Heart right ventricle (tissue), 16 donors: ENCODE results near the gene CLMN. TPM values are rescaled to one million over a fixed set of nuclear protein-coding genes. Genes with fewer than 3 reads are reported as not detected.

ENCODE experiments used
- ATAC-seq, 8 donors: fragments of 200-7000 bp; cut with Tn5 transposase; one replicate each; pipeline ENCODE4 v1.9.1; 2020; ENCODE audit warnings: mild to moderate bottlenecking in 8 of 8, moderate library complexity in 8 of 8, moderate number of reproducible peaks in 1 of 8
- DNase-seq, 2 donors: peaks; one replicate each; pipeline ENCODE4 v3.0.0-alpha.2; 2020
- H3K27ac ChIP-seq, 10 donors: fragments of 200-600 bp; sonication (generic) in 2 of 10; one replicate each; pipeline versions ENCODE4 v1.5.0 to v1.8.0; 2020 to 2022; ENCODE audit warnings: mild to moderate bottlenecking in 3 of 10
- H3K27me3 ChIP-seq, 7 donors: fragments of 200-600 bp; one replicate each; pipeline ENCODE4 v1.8.0; 2021 to 2022; ENCODE audit warnings: mild to moderate bottlenecking in 2 of 7
- H3K36me3 ChIP-seq, 9 donors: fragments of 200-600 bp; sonication (generic) in 1 of 9; one replicate each; pipeline versions ENCODE4 v1.5.0 to v1.8.0; 2020 to 2022; ENCODE audit warnings: mild to moderate bottlenecking in 2 of 9
- H3K4me1 ChIP-seq, 9 donors: fragments of 200-600 bp; sonication (generic) in 1 of 9; one replicate each; pipeline versions ENCODE4 v1.5.0 to v1.8.0; 2020 to 2022; ENCODE audit warnings: mild to moderate bottlenecking in 4 of 9
- H3K4me3 ChIP-seq, 10 donors: fragments of 200-600 bp; sonication (generic) in 2 of 10; one replicate each; pipeline versions ENCODE4 v1.5.0 to v1.8.0; 2020 to 2022; ENCODE audit warnings: mild to moderate bottlenecking in 7 of 10, moderate library complexity in 2 of 10
- H3K9me3 ChIP-seq, 11 donors: fragments of 200-600 bp in 10 of 11; sonication (generic) in 2 of 11; one replicate each; pipeline versions ENCODE4 v1.5.0 to v1.8.0; 2013 to 2022; ENCODE audit warnings: mild to moderate bottlenecking in 2 of 11, control low read depth in 1 of 11, moderate library complexity in 1 of 11
- WGBS, 2 donors: extraction: QIAGEN DNeasy Blood & Tissue Kit; methylation state at CpG; one replicate each; pipeline ENCODE4 v1.1.7; 2013; ENCODE audit warnings: inconsistent platforms in 1 of 2; 5-methylcytosine and 5-hydroxymethylcytosine counted together
- intact Hi-C, 10 donors: fragments of 100-400 bp; cut with DNase I; formaldehyde crosslinking; loops; one replicate each; pipeline versions ENCODE4 v1.11.1 to v1.14.2; 2022
- polyA plus RNA-seq, 2 donors: library from polyadenylated mRNA; stranded (reverse); fragments of 200-250 nt; gene quantifications; one replicate each; pipeline ENCODE4 v1.2.3, GENCODE V29; 2013
- total RNA-seq, 10 donors: library from RNA; stranded (reverse); fragmentation: NEBNext Ultra II Directional in 3 of 10; extraction: Animal tissue kit (Norgen Biotek cat#: 25700) in 3 of 10; gene quantifications; one replicate each; pipeline versions ENCODE4 v1.2.1 to v1.2.4, GENCODE V29; 2021 to 2023
- TF ChIP-seq, protein P1 (sequence below), 9 donors: fragments of 200-600 bp; sonication (generic) in 2 of 9; IDR thresholded peaks; one replicate each; pipeline versions ENCODE4 v1.5.0 to v1.8.0; 2021 to 2022; ENCODE audit warnings: antibody characterized with exemption in 9 of 9, mild to moderate bottlenecking in 5 of 9, moderate library complexity in 1 of 9
- donor health status: Arrhythmogenic right ventricular cardiomyopathy.
- donor health status: ischemic (EF 13 %, LVEDD 7.1; RV severe dilation, severe dysfunction).
- donor health status: healthy with polysubstance abuse.
- donor health status: DM: no; HTN: yes; CAD: no.
- donor health status: DM: no; HTN: no; CAD: no.
- donor health status: ischemic (EF 25% LVEDD 6.9; RV normal size, moderate dysfunction).
- donor health status: ischemic (EF 25% LVEDD 5.7; RV mildly dilated, moderate dysfunction).
- donor health status: healthy.
- donor health status: DM: yes; HTN: yes; CAD: no.
- donor health status: Ischemic cardiomyopathy.
- donor health status: ischemic (EF 35%, LVEDD 5.7; RV mildly dilated, moderate dysfunction).
- donor health status: nonischemic (EF 11% LVEDD 7.7; RV severe dilation, severe dysfunction).
- donor health status: DM: yes; HTN: yes; CAD: no.
- donor health status: PGD.
- donor health status: ischemic (EF 29% LVEDD 5.4; RV normal size, mild dysfunction).
- donor health status: nonischemic (EF 23%, LVEDD 6.1; RV moderate dilation, normal function).

CLMN gene
- total and polyA plus RNA-seq, 12 donors = 2.6 to 14.5 (median 5.9) TPM

DNA sequence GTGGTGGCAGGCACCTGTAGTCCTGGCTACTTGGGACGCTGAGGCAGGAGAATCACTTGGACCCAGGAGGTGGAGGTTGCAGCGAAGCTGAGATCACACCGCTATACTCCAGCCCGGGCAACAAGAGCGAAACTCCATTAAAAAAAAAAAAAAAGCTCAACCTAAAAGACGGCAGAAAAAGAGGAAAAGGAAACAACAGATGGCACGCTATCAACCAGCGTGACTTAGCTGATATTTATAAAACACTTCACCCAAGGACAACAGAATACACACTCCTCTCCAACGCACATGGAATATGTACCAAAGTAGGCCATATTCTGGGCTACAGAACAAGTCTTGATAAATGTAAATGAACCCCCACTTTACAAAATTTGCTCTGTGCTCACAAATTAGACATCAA, 34.0 kb upstream of the CLMN start:
- Histone ChIP-seq H3K9me3 (peaks cover 0 to 19% (median 9%) of the 10 kb centered on the region in 11 donors), H3K4me1 (no peaks in the 10 kb centered on the region), H3K36me3 (no peaks in the 10 kb centered on the region), H3K27me3 (peaks cover 0 to 6% (median 0%) of the 10 kb centered on the region in 7 donors), H3K27ac (no peak overlapping the region), H3K4me3 (no peak overlapping the region)
- WGBS, 2 donors = 82 to 90% methylated on average over 9 of the region's 9 CpGs
- TF ChIP-seq, protein P1, sequence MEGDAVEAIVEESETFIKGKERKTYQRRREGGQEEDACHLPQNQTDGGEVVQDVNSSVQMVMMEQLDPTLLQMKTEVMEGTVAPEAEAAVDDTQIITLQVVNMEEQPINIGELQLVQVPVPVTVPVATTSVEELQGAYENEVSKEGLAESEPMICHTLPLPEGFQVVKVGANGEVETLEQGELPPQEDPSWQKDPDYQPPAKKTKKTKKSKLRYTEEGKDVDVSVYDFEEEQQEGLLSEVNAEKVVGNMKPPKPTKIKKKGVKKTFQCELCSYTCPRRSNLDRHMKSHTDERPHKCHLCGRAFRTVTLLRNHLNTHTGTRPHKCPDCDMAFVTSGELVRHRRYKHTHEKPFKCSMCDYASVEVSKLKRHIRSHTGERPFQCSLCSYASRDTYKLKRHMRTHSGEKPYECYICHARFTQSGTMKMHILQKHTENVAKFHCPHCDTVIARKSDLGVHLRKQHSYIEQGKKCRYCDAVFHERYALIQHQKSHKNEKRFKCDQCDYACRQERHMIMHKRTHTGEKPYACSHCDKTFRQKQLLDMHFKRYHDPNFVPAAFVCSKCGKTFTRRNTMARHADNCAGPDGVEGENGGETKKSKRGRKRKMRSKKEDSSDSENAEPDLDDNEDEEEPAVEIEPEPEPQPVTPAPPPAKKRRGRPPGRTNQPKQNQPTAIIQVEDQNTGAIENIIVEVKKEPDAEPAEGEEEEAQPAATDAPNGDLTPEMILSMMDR (IDR thresholded peaks at IDR 0.05) = no peak
- intact Hi-C loops = no loop called here
- DNase-seq = no peak
- ATAC-seq = no peak

- 95 to 96% methylated on average over 1 of the region's 1 CpG for WGBS, 2 donors
- Histone ChIP-seq H3K27me3 (peaks cover 0 to 9% (median 0%) of the 10 kb centered on the region in 7 donors), H3K27ac (no peak overlapping the region), H3K4me1 (no peaks in the 10 kb centered on the region), H3K4me3 (no peak overlapping the region), H3K9me3 (peaks cover 0 to 19% (median 9%) of the 10 kb centered on the region in 11 donors), H3K36me3 (no peaks in the 10 kb centered on the region)
- TF ChIP-seq, protein P1 (IDR thresholded peaks at IDR 0.05) = no peak
- DNase-seq (no peak), ATAC-seq (no peak)
- intact Hi-C loops = no loop called here
These were observed 33.3 kb upstream of the CLMN start for GRCh38 chr14:95353007-95353406.

DNA sequence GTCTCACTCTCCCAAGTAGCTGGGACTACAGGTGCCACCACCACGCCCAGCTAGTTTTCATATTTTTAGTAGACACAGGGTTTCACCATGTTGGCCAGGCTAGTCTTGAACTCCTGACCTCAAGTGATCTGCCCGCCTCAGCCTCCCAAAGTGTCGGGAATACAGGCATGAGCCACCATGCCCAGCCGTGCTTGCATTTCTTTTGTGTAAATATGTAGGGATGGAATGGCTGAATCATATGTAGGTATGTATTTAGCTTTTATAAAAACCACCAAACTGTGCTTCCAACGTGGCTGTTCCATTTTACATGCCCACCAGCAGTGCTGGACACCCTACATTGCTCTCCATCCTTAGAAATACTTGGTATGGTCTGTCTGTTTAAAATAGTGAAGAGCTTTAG, 32.8 kb upstream of the CLMN start:
- WGBS, 2 donors = 80 to 86% methylated on average over 5 of the region's 5 CpGs
- TF ChIP-seq, protein P1 (IDR thresholded peaks at IDR 0.05) = no peak
- intact Hi-C loops = no loop called here

GRCh38 chr14:95349241-95349640, 29.5 kb upstream of the CLMN start:
- intact Hi-C loops = no loop called here
- Histone ChIP-seq H3K4me3 (no peak overlapping the region), H3K27ac (no peak overlapping the region), H3K4me1 (no peaks in the 10 kb centered on the region), H3K27me3 (peaks cover 0 to 9% (median 0%) of the 10 kb centered on the region in 7 donors), H3K9me3 (peaks cover 0 to 9% (median 4%) of the 10 kb centered on the region in 11 donors), H3K36me3 (no peaks in the 10 kb centered on the region)
- DNase-seq = no peak
- ATAC-seq = no peak
- WGBS, 2 donors = 90 to 93% methylated on average over 6 of the region's 6 CpGs
- TF ChIP-seq, protein P1 (IDR thresholded peaks at IDR 0.05) = no peak

More for the DNA sequence above, 32.8 kb upstream of the CLMN start:
- Histone ChIP-seq H3K27ac (no peak overlapping the region), H3K27me3 (peaks cover 0 to 9% (median 0%) of the 10 kb centered on the region in 7 donors), H3K36me3 (no peaks in the 10 kb centered on the region), H3K4me1 (no peaks in the 10 kb centered on the region), H3K9me3 (peaks cover 0 to 19% (median 9%) of the 10 kb centered on the region in 11 donors), H3K4me3 (no peak overlapping the region)
- no peak for ATAC-seq
- DNase-seq = no peak
